HUDEP-2 (cell line): ENCODE data around the gene BCL11B.
A peak's percentile ranks its signal among the peaks of the same experiment; 100 is the strongest.

Experiments
- DNase-seq, 76 experiments: peaks; one replicate each; lab custom pipeline; 2025; ENCODE audit not compliant: unreplicated experiment in 76 of 76; lab: John Stamatoyannopoulos, UW

BCL11B gene

DNA sequence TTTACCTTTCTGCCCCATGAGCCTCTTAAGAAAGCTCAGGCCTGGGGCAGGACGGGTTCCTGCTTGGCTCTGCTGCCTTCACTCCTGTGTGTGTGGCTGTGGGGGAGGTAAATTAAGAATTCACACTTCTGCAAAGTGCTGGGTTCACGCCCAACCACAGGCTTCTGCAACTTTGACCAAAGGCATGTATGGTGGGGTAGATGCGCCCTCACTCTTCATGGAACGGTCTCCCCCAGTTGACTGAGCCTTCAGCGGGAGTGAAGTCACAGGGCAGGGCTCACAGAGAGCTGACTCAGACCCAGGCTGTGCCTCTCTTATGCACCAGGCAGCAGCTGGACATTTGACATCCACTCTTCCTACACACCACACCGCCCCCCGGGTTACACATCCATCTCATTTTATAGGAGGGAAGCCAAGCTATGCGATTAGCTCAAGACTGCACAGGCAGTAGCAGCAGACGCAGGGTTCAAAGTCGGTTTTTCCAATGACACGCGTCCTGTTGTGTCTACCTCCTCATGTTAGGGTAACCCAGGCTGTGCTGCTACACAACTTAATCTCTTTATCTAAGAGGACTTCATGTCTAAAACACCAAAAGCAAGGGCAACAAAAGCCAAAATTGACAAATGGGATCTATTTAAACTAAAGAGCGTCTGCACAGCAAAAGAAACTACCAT is 15.4 kb upstream of the BCL11B start:
- no peak for DNase-seq

DNA sequence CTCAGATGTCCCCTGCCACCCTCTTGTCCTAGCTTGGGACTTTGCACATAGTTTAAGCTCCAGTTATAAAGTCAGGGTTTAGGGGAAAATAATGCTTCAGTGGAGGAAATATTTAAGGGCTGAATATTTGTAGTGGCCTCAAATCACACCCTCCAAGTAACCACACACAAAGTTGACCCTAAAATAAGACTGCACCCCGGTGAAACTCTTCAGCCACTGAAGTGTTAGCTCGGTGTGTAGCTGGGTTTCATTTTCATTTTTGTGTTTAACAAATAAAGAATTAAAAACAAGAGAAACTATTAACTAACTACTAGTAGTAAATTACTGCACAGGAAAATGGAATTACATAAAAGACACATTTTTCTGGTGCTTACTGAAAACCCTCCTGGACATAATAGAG is 14.8 kb upstream of the BCL11B start:
- DNase-seq: no peak

DNA sequence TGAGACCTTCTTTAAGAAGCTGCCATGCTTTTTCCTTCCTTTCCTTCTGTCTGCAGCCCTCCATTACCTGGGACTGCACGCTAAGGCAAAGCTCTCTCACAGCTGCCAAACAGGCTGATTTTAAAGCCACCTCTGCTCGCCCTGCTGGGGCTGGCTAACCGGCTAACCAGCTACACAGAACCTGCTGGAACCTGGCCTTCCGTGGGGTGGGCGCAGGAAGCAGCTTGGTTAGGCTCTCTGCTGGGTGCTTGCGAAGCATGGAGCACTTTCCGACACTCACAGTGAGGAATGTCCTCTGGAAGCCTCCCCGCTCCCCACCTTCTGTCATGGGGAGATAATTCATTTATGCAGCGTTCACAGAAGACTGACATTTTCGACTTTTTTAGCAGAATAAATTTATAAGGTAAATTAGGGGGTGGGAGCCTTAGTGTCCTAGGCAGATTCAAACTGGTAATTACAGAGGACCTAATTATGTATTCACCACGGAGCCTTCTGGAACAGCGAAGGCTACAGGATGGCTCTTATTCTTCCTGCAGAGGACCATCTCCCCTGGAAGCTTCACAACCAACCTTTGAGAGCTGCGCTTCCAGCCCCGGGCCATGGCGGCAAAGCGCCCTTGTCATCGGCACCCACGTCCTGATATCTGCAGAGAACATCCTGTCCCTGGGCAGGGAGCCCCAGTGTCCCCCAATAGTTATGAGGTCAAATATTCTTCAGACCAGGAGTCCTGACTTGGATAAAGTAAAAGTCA is 12.4 kb upstream of the BCL11B start:
- no peak for DNase-seq

- DNase-seq: no peak
Observed at GRCh38 chr14:99282261-99283050, 10.5 kb upstream of the BCL11B start.

GRCh38 chr14:99281396-99281795 is 9.4 kb upstream of the BCL11B start:
- no peak for DNase-seq

DNA sequence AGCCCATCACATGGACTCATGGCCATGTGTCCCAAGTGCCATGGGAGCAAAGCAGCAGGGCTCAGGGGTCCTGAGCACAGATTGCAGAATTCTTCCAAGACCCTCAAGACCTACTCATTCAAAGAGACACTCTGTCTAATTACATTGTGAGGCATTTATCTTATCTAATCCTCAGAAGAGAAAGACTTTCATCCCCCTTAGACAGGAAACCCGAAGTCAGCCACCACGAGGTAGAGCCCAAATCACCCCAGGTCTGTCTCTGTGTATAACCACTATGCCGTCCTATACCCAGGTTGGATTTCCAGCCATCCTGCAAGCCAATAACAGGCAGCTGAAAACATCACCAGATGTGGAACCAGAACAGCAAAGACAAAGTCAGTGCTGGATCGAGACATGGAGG is 8.9 kb upstream of the BCL11B start:
- no peak for DNase-seq

DNA sequence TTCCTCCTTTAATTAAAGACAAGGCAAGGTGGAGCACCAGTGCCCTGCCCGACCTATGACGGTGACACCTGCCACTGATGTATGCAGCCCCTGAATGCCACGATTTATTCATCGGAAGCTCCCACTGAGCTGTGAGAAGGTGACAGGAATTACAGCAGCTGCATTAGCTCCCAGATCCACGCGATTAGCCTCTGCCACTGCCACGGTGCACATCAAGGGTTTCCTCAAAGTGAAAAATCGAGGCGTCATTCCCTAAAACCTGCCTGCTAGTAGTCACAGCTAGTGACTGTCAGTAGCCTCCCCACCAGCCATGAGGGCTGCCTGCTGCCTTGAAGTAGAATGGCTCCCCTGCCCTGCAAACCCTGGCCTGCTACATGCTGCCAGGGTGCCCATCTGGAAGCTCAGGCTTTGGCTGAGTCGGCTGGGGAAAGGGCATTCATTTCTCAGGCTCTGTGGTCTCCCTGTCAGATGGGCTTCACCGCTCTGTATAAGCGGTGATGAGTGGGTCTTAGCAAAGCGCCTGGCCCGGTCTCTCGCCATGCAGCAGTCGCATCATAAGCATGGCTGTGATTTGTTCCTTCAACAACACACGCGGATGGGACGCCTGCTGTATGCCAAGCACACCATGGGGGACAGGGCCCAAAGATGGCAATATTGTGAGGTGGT is 8.2 kb upstream of the BCL11B start:
- no peak for DNase-seq

GRCh38 chr14:99278836-99279235 is 6.8 kb upstream of the BCL11B start:
- no peak for DNase-seq

DNA sequence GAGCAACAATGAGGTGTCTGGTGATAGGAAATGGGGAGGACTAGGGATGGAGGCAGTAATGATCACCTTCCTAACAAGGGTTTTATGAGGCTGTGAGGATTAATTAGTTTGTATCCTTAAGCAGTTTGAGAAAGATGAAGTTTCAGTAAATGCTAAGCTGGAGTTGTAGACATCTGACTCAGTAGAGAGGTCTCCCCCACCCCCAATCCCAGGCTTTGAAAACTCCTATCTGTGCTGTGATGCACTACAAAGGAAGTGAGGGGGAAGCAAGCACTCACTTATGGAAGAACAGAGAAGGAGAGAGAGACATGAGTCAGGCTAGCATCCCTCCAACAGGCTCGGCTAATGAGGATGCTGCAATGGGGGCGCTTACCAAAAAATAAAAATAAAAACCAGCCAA is 5.5 kb upstream of the BCL11B start:
- DNase-seq: no peak

GRCh38 chr14:99276482-99276881 is 4.5 kb upstream of the BCL11B start:
- DNase-seq: no peak

GRCh38 chr14:99275222-99275584 is 3.2 kb upstream of the BCL11B start:
- no peak for DNase-seq

- DNase-seq: peak in 26 of 76 experiments; percentile 4 to 52 (median 20)
Observed at GRCh38 chr14:99274346-99275221, 2.6 kb upstream of the BCL11B start.

GRCh38 chr14:99273766-99274345 is 1.9 kb upstream of the BCL11B start:
- DNase-seq: no peak

DNA sequence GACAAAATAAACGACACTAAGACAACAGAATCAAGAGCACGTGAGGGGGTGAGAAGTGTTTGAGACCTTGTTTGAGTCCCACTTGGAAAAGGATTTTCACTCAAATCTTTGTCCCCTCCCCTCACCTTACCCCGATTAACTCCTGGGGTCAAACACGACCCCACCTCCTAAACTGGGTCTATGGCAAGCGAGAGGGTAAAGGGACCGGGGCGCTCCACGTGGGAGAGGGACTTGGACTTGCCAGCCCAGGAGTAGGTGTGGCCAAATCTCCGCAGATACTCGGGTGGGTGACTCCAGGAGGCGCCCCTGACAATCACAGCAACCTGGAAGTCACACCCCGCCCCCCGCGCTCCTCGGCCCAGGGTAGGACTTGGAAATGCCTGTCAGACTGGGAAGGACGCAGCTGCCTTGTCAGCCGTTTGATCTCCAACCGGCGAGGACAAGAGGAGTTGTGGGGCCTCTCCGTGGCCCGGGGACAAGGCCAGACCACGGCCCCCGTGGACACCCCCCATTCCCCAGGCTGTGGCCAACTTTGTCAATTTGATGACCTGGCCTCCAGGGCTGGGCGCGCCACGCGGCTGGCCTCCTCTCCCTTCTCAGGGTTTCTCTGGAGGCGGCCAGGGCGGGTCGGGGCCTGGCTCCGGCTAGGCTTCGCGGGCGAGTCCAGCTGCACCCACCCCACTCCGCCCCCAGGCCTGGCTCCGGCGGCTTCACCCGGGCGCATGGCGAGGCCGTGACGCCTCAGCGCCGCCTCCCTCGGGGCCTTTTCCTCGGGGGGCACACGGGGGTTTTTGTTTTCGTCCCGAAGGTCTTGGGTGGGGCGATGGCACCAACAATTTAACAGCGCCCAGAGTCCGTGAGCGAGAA is 1.1 kb upstream of the BCL11B start:
- DNase-seq: peak in 4 of 76 experiments; percentile 3 to 16 (median 8)

- no peak for DNase-seq
Observed at GRCh38 chr14:99272632-99272898, 568 bp upstream of the BCL11B start.

DNA sequence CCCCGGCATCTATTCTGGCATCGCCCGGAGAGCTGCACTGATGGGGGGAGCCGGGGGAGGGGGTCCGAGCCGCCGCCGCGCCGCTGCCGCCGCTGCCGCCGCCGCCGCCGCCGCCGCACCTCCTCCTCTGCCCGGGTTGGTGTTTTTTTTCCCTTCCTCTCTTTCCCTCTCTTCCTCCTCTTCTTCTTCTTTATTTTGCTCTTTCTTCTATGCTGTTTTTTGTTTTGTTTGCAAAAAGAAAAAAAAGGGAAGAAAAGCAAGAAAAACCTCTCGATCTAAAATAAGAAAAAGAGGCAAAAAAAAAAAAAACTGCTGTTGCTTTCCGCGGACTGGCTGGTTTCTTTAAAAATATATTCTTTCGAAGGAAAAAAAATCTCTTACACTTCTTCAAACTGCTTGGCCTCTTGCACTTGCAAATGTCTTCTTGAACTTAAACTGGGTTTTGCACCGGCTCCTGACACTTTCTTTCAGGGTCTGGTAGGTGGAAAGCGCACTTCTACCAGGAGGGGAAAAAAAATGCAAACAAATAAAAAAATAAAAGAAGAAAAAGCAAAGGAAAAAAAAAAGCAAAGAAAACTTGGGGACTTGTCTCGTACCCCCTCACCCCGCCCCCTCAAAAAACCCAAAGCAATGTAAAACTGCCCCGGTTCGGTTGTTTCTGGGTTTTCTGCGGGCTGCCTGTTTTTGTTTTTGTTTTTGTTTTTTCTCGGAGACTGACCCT is 616 bp downstream of the BCL11B start:
- DNase-seq: no peak

DNA sequence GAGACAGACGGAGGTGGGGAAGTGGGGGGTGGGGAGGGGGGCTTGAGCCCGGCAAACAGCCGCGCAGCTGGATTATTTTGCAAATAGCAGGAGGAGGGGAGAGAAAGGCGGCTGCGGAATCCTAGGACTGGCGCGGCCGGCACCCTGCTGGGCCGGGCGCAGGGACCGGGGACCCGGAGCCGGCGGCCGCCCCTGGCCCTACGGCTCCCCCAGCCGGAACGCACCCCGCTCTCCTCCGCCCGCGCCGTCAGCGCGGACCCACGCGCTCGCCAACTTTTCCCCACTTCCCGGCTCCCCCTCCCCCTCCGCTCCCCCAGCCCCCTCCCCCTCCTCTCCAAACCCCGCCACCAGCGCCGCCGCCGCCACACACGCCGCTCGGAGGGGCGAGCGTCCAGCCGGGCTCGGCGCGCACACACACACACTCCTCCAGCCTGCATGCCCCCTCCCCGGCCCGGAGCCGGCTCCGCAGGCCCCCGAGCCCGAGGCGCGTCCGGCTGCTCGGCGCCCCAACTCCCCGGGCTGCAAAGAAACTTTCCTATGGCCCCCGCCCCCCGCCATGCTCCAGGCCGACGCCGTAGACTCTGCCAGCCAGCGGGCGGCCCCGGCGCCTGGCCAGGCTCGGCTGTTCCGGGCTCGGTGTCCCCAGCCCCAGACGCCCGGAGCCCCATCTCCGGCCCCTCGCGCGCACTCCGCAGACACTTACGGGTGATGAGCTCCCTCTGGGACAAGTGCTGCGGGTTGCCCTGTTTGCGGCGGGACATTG is 1.4 kb downstream of the BCL11B start:
- DNase-seq: no peak
